ENCODE results near the gene CDH23. TPM values are rescaled to one million over a fixed set of nuclear protein-coding genes. Genes with fewer than 3 reads are reported as not detected.

CDH23 gene
- total RNA-seq, 4 donors from 2014 or later: 7.1 to 56.2 (median 25.4) TPM

GRCh38 chr10:71691405-71691804, 294.7 kb downstream of the CDH23 start:
- intact Hi-C loops (cut with DNase I; ENCODE audit: low total_unique reads): no loop called here

GRCh38 chr10:71692598-71693306, 296.0 kb downstream of the CDH23 start:
- no peaks in the 10 kb centered on the region for H3K4me1 ChIP-seq
- H3K27ac ChIP-seq: no peak overlapping the region
- H3K27me3 ChIP-seq: no peaks in the 10 kb centered on the region
- TF ChIP-seq POLR2A (IDR thresholded peaks at IDR 0.05): no peak
- TF ChIP-seq, protein P1, sequence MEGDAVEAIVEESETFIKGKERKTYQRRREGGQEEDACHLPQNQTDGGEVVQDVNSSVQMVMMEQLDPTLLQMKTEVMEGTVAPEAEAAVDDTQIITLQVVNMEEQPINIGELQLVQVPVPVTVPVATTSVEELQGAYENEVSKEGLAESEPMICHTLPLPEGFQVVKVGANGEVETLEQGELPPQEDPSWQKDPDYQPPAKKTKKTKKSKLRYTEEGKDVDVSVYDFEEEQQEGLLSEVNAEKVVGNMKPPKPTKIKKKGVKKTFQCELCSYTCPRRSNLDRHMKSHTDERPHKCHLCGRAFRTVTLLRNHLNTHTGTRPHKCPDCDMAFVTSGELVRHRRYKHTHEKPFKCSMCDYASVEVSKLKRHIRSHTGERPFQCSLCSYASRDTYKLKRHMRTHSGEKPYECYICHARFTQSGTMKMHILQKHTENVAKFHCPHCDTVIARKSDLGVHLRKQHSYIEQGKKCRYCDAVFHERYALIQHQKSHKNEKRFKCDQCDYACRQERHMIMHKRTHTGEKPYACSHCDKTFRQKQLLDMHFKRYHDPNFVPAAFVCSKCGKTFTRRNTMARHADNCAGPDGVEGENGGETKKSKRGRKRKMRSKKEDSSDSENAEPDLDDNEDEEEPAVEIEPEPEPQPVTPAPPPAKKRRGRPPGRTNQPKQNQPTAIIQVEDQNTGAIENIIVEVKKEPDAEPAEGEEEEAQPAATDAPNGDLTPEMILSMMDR (IDR thresholded peaks at IDR 0.05): no peak
- H3K4me3 ChIP-seq: no peak overlapping the region
- H3K36me3 ChIP-seq: no peaks in the 10 kb centered on the region
- H3K9me3 ChIP-seq: no peaks in the 10 kb centered on the region
- intact Hi-C loops (cut with DNase I; ENCODE audit: low total_unique reads): no loop called here
- no peak for DNase-seq

More at GRCh38 chr10:71691405-71691804, 294.7 kb downstream of the CDH23 start:
- no peak for DNase-seq
- Histone ChIP-seq H3K27ac (no peak overlapping the region), H3K36me3 (no peaks in the 10 kb centered on the region), H3K4me3 (no peak overlapping the region), H3K4me1 (no peaks in the 10 kb centered on the region), H3K27me3 (no peaks in the 10 kb centered on the region), H3K9me3 (no peaks in the 10 kb centered on the region)
- no peak for TF ChIP-seq POLR2A (IDR thresholded peaks at IDR 0.05)
- TF ChIP-seq, protein P1 (IDR thresholded peaks at IDR 0.05): no peak

DNA sequence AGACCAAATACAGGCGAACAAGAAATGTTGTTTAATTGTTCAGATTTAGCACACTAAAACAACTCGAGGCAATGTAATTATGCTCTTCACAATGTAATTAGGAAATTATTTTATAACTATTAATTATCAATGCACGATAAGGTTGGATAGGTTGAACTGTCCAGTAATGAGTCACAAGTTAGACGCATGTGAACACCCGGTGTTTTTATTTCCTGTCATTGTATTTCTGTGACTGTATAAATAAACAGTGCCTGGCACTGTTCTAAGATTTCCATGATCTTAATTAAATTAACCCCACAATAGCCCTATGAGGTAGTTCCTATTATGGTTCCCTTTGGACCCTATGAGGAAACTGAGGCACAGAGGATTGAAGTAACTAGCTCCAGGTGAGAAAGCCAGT, 296.7 kb downstream of the CDH23 start:
- intact Hi-C loops (cut with DNase I; ENCODE audit: low total_unique reads): no loop called here
- Histone ChIP-seq H3K27me3 (no peaks in the 10 kb centered on the region), H3K27ac (no peak overlapping the region), H3K36me3 (no peaks in the 10 kb centered on the region), H3K9me3 (no peaks in the 10 kb centered on the region), H3K4me1 (no peaks in the 10 kb centered on the region), H3K4me3 (no peak overlapping the region)
- DNase-seq: no peak
- TF ChIP-seq, protein P1 (IDR thresholded peaks at IDR 0.05): no peak
- TF ChIP-seq POLR2A (IDR thresholded peaks at IDR 0.05): no peak

- Histone ChIP-seq H3K27me3 (no peaks in the 10 kb centered on the region), H3K27ac (no peak overlapping the region), H3K4me3 (no peak overlapping the region), H3K4me1 (no peaks in the 10 kb centered on the region), H3K36me3 (no peaks in the 10 kb centered on the region), H3K9me3 (no peaks in the 10 kb centered on the region)
- intact Hi-C loops (cut with DNase I; ENCODE audit: low total_unique reads): no loop called here
- DNase-seq: no peak
- no peak for TF ChIP-seq POLR2A (IDR thresholded peaks at IDR 0.05)
- TF ChIP-seq, protein P1 (IDR thresholded peaks at IDR 0.05): no peak
Measured at GRCh38 chr10:71694039-71694501, 297.4 kb downstream of the CDH23 start.

- no peaks in the 10 kb centered on the region for H3K9me3 ChIP-seq
- intact Hi-C loops (cut with DNase I; ENCODE audit: low total_unique reads): no loop called here
- TF ChIP-seq POLR2A (IDR thresholded peaks at IDR 0.05): no peak
- TF ChIP-seq, protein P1 (IDR thresholded peaks at IDR 0.05): no peak
- no peaks in the 10 kb centered on the region for H3K4me1 ChIP-seq
- H3K27ac ChIP-seq: no peak overlapping the region
- H3K4me3 ChIP-seq: no peak overlapping the region
- no peaks in the 10 kb centered on the region for H3K27me3 ChIP-seq
- H3K36me3 ChIP-seq: no peaks in the 10 kb centered on the region
- no peak for DNase-seq
Measured at GRCh38 chr10:71694567-71694968, 297.8 kb downstream of the CDH23 start.

All from uterus (tissue), 4 donors.